HFFc6 (cell line): Measurements from ENCODE around the gene PSMD8. TPM values are rescaled to one million over a fixed set of nuclear protein-coding genes. Genes with fewer than 3 reads are reported as not detected.
A peak's percentile ranks its signal among the peaks of the same experiment; 100 is the strongest.

ENCODE experiments used
- DNase-seq: peaks from one replicate; pipeline ENCODE4 v3.0.0-alpha.2; 2018
- H3K27ac Mint-ChIP-seq: 2 replicates; pipeline ENCODE4 v1.8.0; 2020; ENCODE audit warnings: mild to moderate bottlenecking, mixed read lengths
- H3K27me3 Mint-ChIP-seq: 2 replicates; pipeline ENCODE4 v1.8.0; 2021; ENCODE audit warnings: mild to moderate bottlenecking, moderate library complexity, mixed read lengths; ENCODE audit not compliant: insufficient read depth
- H3K36me3 Mint-ChIP-seq: 2 replicates; pipeline ENCODE4 v1.8.0; 2021; ENCODE audit warnings: low read depth, mixed read lengths
- H3K4me1 Mint-ChIP-seq: 2 replicates; pipeline ENCODE4 v1.8.0; 2020; ENCODE audit warnings: low read depth, mixed read lengths
- H3K4me3 Mint-ChIP-seq: 2 replicates; pipeline ENCODE4 v1.8.0; 2020; ENCODE audit warnings: mild to moderate bottlenecking, moderate library complexity, mixed read lengths
- H3K9me3 Mint-ChIP-seq: 2 replicates; pipeline ENCODE4 v1.8.0; 2020; ENCODE audit warnings: mild to moderate bottlenecking, mixed read lengths
- CTCF ChIP-seq: fragments of 200-600 bp; sonication (generic); IDR thresholded peaks from 2 replicates; pipeline ENCODE4 v1.5.0; 2021; ENCODE audit warnings: antibody characterized with exemption, mild to moderate bottlenecking
- total RNA-seq, 6 experiments: library from RNA; stranded (reverse); fragmentation: NEBNext Ultra II Directional; extraction: Animal tissue kit (Norgen Biotek cat#: 25700); gene quantifications; 2 replicates in 1 of 6; 3 replicates in 5 of 6; pipeline ENCODE4 v1.2.3, GENCODE V29; 2021

Gene PSMD8
- total RNA-seq, 6 experiments from 2014 or later = 229 to 298 (median 259) TPM

DNA sequence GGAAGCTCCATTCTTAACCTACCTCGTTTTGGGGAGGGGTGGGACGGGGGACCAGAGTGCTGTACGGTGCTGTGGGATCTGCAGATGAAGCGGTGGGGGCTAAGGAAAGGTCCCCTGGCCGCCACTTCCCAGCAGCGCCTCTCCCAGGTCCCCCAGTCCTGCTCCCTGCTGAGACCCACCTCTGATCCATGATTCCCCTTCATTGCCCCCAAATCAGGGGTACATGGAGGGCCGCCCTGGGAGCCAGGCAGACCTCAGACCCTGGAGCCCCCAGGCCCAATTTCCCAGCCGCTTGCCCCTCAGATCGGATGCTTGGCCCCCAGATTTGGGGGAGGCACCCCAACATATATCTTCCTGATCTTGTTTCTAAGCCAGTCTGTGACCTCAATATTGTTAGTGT is 24.7 kb downstream of the PSMD8 start:
- no peak for TF ChIP-seq CTCF
- Mint-ChIP-seq H3K9me3 (no peaks in the 10 kb centered on the region), H3K36me3 (peaks cover 21% of the 10 kb centered on the region), H3K4me1 (peaks cover 22% of the 10 kb centered on the region), H3K27ac (no peak overlapping the region), H3K27me3 (peaks cover 4% of the 10 kb centered on the region), H3K4me3 (no peak overlapping the region)
- no peak for DNase-seq

DNA sequence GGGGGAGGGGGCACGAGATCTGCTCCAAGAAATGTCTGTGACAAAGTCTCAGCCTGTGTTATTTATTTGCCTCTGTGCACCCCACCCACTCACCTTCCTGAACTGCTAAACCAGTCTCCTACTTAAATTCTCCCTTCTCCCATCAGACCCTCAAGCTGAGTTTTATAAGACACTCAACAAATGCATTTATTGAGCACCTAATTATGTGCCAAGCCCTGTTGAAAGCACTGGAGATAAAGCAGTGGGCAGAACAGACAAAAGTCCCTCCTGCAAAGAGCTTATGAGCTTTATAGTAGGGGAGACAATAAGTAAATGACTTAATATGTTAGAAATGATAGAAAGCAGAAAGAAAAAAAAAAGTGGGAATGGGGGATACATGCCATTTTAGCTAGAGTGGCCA is 25.2 kb downstream of the PSMD8 start:
- Mint-ChIP-seq H3K36me3 (peaks cover 18% of the 10 kb centered on the region), H3K27me3 (peaks cover 4% of the 10 kb centered on the region), H3K9me3 (no peaks in the 10 kb centered on the region), H3K27ac (no peak overlapping the region), H3K4me1 (peaks cover 22% of the 10 kb centered on the region), H3K4me3 (no peak overlapping the region)
- no peak for TF ChIP-seq CTCF
- DNase-seq = no peak

GRCh38 chr19:38400361-38400760 is 26.0 kb downstream of the PSMD8 start:
- Mint-ChIP-seq H3K36me3 (peaks cover 13% of the 10 kb centered on the region), H3K27ac (peak overlapping the region; percentile 53), H3K9me3 (no peaks in the 10 kb centered on the region), H3K27me3 (peaks cover 2% of the 10 kb centered on the region), H3K4me1 (peaks cover 22% of the 10 kb centered on the region), H3K4me3 (no peak overlapping the region)
- no peak for DNase-seq
- TF ChIP-seq CTCF = no peak

DNA sequence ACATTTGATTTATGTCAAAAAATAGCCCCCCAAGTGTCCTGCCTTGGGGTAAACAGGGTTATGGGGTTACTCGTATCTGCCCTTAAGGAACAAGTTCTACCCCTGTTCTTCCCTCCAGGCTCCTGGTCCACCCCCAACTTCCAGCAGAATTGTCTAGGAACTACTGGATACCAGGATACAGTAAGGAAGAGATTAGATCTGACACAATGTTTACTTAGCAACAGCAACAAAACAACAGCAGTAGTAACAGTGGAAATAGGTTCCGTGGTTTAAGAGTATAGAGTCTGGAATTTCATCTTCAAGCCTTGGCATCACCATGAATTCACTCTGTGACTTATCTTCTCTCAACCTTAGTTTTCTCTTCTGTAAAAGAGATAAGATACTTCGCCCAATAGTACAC is 26.8 kb downstream of the PSMD8 start:
- Mint-ChIP-seq H3K27me3 (peaks cover 2% of the 10 kb centered on the region), H3K27ac (peak overlapping the region; percentile 63)
- DNase-seq = peak; percentile 79

GRCh38 chr19:38402623-38402966 is 28.2 kb downstream of the PSMD8 start:
- H3K36me3 Mint-ChIP-seq = no peaks in the 10 kb centered on the region
- H3K4me3 Mint-ChIP-seq = peak overlapping the region; percentile 93
- H3K9me3 Mint-ChIP-seq = no peaks in the 10 kb centered on the region
- peak overlapping the region; percentile 78 for H3K27ac Mint-ChIP-seq
- DNase-seq = no peak
- no peak for TF ChIP-seq CTCF
- H3K4me1 Mint-ChIP-seq = peaks cover 22% of the 10 kb centered on the region
- H3K27me3 Mint-ChIP-seq = peaks cover 2% of the 10 kb centered on the region

More for the DNA sequence above, 26.8 kb downstream of the PSMD8 start:
- Mint-ChIP-seq H3K4me1 (peaks cover 22% of the 10 kb centered on the region), H3K4me3 (no peak overlapping the region), H3K36me3 (peaks cover 13% of the 10 kb centered on the region), H3K9me3 (no peaks in the 10 kb centered on the region)
- TF ChIP-seq CTCF = no peak
